ENCODE measurements around the gene DYNLT4.
"Not testable (repeated sequence)": the region's sequence is repeated elsewhere in the genome, so short reads cannot be mapped to it uniquely, and the experiment has no call there.

The DYNLT4 gene

DNA sequence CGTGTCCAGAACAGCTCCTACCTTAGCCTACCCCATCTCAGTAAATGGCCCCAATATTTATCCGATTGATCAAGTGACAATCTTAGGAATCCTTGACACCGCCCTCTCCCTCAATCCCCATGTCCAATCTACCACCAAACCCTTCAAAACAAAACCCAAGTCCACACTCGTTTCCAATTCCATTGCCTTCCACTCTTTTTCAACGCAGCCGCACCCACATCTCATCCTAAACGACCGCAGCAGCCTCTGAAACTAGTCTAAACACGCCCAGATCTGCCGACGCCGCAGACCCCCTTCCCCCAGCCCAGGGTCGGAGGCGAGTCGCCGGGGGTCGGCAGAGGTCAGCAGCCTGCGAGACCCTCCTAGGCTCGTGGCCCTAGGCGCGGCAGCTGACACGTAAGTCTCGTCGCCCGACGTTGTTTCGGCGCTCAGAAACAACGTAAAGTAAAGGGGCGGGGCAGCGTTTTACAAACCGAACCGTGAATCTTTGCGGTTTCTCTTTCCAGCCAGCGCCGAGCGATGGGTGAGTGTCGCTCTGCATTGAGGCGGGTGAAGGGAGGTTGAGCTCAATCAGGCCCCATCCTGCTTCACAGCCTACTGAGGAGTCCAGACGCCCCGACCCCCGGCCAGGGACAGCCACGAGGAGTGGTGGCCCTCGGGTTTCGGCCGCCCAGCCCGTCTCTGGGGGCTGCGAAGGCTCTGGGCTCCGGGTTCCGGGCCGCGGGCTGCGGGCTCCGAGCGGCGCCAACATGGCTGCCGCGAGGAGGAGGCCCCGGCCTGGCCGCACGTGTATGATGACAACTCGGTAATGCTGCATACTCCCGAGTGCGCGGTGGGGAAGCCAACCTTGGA is 31.8 kb downstream of the DYNLT4 start, which contains the start of gene RPS8:
Gene RPS8, plus strand, starts transcription at position 463 of the 852 bp plus-strand sequence. Its CDS starts 57 bp downstream, at position 520.
- no peaks in the 10 kb centered on the region for H3K9me3 ChIP-seq (ENCODE audit: control insufficient read depth, insufficient read depth, low read depth, low read length)
- H3K27me3 ChIP-seq (ENCODE audit: control insufficient read depth, insufficient read depth, low read length): no peaks in the 10 kb centered on the region
- H3K36me3 ChIP-seq (ENCODE audit: control insufficient read depth, insufficient read depth, low read length): peaks cover 45% of the 10 kb centered on the region
- H3K9ac ChIP-seq (ENCODE audit: low read length): peak within 1 kb of the TSS; percentile 98
- H3K4me3 ChIP-seq (ENCODE audit: low read depth, low read length): peak within 1 kb of the TSS; percentile 72
- H3K27ac ChIP-seq (ENCODE audit: low read depth, low read length): peak within 1 kb of the TSS; percentile 90
- H3K4me1 ChIP-seq (ENCODE audit: control insufficient read depth, insufficient read depth, low read length): 0 out of 2 replicates have a peak, but pooled peaks cover 6% of the 10 kb centered on the region

DNA sequence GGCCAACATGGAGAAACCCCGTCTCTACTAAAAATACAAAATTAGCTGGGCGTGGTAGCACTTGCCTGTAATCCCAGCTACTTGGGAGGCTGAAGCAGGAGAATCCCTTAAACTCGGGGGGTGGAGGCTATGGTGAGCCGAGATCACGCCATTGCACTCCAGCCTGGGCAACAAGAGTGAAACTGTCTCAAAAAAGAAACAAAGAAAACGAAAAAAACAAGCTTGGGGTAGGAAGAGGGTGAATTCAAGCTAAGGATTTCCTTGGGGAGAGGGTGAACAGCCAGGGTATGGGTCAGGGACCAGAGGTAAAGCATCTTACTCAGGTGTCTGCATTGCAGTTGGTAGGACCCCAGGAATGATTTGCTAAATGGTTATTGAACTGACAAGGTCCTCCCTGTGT is 40.7 kb downstream of the DYNLT4 start:
- H3K9ac ChIP-seq (ENCODE audit: low read length); H3K4me1 ChIP-seq (ENCODE audit: control insufficient read depth, insufficient read depth, low read length); H3K27ac ChIP-seq (ENCODE audit: low read depth, low read length); H3K4me3 ChIP-seq (ENCODE audit: low read depth, low read length); H3K27me3 ChIP-seq (ENCODE audit: control insufficient read depth, insufficient read depth, low read length); H3K9me3 ChIP-seq (ENCODE audit: control insufficient read depth, insufficient read depth, low read depth, low read length): not testable (repeated sequence)
- H3K36me3 ChIP-seq (ENCODE audit: control insufficient read depth, insufficient read depth, low read length): peaks cover 73% of the 10 kb centered on the region

DNA sequence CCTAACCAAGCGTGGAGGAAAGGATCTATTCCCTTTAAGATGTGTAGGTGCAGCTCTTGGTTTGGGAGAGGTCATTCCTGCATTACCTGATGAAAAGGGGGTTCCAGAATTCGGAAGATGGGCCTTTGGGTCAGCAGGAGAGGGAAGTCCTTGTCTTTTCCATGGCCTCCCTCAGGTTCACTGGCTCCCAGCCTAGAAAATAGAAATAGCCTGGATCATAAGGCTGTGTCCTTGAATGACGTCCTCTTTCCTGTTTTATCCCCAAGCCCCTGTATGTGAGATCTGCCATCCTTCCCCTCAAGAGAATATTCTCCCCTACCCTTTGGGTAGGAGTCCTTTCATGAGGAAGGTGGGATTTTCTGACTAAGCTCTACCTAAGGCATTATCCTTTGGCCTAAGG is 46.3 kb downstream of the DYNLT4 start:
- H3K4me1 ChIP-seq (ENCODE audit: control insufficient read depth, insufficient read depth, low read length): no peaks in the 10 kb centered on the region
- no peak overlapping the region for H3K9ac ChIP-seq (ENCODE audit: low read length)
- peaks cover 92% of the 10 kb centered on the region for H3K36me3 ChIP-seq (ENCODE audit: control insufficient read depth, insufficient read depth, low read length)
- H3K4me3 ChIP-seq (ENCODE audit: low read depth, low read length): no peak overlapping the region
- no peak overlapping the region for H3K27ac ChIP-seq (ENCODE audit: low read depth, low read length)
- H3K9me3 ChIP-seq (ENCODE audit: control insufficient read depth, insufficient read depth, low read depth, low read length): no peaks in the 10 kb centered on the region
- no peaks in the 10 kb centered on the region for H3K27me3 ChIP-seq (ENCODE audit: control insufficient read depth, insufficient read depth, low read length)

DNA sequence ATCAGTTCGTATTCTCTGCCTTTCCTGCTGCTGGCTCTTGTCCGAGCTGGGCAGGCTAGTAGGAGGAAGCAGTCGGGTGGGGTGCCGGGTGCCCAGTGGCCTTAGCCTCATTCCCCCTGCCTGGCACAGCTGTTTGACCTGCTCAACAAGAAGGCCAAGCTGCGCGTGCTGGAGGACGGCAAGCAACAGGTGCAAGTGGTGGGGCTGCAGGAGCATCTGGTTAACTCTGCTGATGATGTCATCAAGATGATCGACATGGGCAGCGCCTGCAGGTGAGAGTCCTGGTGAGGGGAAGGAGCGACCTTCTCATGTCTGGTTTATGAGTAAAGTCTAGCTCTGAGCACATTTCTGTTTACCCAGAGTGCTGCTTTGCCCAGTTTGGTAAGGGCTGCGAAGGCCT is 48.1 kb downstream of the DYNLT4 start:
- peaks cover 93% of the 10 kb centered on the region for H3K36me3 ChIP-seq (ENCODE audit: control insufficient read depth, insufficient read depth, low read length)
- H3K27me3 ChIP-seq (ENCODE audit: control insufficient read depth, insufficient read depth, low read length): no peaks in the 10 kb centered on the region
- H3K4me1 ChIP-seq (ENCODE audit: control insufficient read depth, insufficient read depth, low read length): no peaks in the 10 kb centered on the region
- no peak overlapping the region for H3K27ac ChIP-seq (ENCODE audit: low read depth, low read length)
- no peaks in the 10 kb centered on the region for H3K9me3 ChIP-seq (ENCODE audit: control insufficient read depth, insufficient read depth, low read depth, low read length)
- no peak overlapping the region for H3K4me3 ChIP-seq (ENCODE audit: low read depth, low read length)
- no peak overlapping the region for H3K9ac ChIP-seq (ENCODE audit: low read length)

DNA sequence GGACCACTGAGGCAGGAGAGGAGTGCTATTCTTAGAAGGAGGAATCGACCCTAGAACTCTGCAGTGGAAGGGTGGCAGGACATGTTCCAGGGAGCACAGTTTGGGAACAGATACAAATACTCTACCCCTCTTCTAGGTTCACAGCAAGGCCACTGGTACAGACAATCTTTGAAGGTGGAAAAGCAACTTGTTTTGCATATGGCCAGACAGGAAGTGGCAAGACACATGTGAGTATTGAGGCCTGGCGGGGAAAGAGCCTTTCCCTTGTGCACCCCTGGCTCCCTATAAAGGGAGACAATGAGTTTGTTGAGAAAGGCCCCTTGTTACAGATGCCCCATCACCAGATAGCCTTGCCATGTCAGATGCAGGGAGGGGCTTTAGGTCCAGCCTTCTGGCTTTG is 49.7 kb downstream of the DYNLT4 start:
- Histone ChIP-seq H3K9ac (ENCODE audit: low read length) (no peak overlapping the region), H3K27ac (ENCODE audit: low read depth, low read length) (no peak overlapping the region), H3K36me3 (ENCODE audit: control insufficient read depth, insufficient read depth, low read length) (peaks cover 93% of the 10 kb centered on the region), H3K4me1 (ENCODE audit: control insufficient read depth, insufficient read depth, low read length) (no peaks in the 10 kb centered on the region), H3K9me3 (ENCODE audit: control insufficient read depth, insufficient read depth, low read depth, low read length) (no peaks in the 10 kb centered on the region), H3K27me3 (ENCODE audit: control insufficient read depth, insufficient read depth, low read length) (no peaks in the 10 kb centered on the region), H3K4me3 (ENCODE audit: low read depth, low read length) (no peak overlapping the region)
